Measurements from ENCODE around the gene HIRA.

The HIRA gene

DNA sequence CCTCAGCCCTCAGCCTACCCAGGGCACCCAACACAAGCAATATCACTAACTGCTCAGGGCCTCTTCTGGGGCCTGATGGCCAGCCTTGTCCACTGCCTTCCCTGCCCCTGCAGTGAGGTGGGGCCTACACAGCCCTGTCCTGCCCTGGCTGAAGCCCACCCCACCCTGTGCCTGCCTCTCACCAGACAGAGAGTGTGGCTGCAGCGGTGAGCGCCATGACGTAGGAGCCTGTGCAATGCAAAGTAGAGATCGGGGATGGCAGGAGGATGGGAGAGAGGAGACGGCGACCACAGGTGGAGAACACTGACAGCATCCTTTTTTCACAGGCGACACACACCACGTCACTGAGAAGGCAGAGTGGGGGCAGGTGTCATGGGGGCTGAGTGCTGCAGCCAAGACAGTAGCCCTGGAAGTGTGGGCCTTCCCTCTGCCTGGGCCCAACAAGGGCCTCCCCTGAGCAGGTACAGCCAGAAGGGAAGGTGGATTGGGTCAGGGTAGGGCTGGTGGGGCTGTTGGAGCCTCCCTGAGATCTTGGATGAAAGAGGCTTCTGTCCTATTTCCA, 74.7 kb downstream of the HIRA start:
- Histone ChIP-seq H3K9me3 (ENCODE audit: control insufficient read depth, low read depth, low read length) (no peaks in the 10 kb centered on the region), H3K27me3 (ENCODE audit: control insufficient read depth, insufficient read depth, low read length) (no peaks in the 10 kb centered on the region), H3K4me3 (ENCODE audit: low read length) (no peak overlapping the region), H3K9ac (ENCODE audit: low read length) (no peak overlapping the region), H3K27ac (ENCODE audit: low read length) (no peak overlapping the region), H3K36me3 (ENCODE audit: control insufficient read depth, low read depth, low read length) (peaks cover 67% of the 10 kb centered on the region), H3K4me1 (ENCODE audit: control insufficient read depth, low read depth, low read length) (no peaks in the 10 kb centered on the region)

DNA sequence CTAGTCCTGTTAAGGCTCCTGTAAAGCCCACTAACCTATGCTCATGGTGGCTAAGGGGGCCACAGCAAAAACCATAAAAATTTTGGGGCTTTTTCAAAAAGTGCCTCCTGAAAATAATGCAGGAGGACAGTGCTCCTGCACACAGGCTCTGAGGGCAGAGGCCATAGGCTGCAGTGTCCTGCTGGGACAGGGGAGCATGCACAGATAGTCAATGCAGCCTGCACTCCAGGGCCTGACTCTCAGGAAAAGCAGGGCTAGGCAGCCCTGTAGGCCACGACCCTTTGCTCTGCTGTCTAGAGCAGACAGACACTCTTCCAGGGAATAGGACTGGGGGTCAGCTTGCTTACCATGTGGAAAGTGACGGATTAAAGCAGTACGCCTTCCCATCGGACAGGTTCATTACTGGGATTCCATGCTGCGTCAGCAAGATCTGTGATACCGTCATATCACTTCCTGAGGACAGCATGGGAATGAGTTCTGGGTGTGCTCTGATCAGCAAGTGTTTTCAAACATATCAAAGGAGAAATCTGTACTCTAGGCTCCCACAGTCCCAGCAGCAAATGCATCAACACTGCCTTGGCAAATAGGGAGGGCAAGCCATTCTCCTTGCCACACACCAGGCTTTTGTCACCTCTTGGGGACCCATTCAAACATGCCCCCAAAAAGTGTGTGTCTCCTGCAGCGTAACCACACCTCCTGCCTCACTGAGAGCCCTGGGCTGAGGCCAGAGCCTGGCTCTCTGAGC, 75.9 kb downstream of the HIRA start:
- no peaks in the 10 kb centered on the region for H3K9me3 ChIP-seq (ENCODE audit: control insufficient read depth, low read depth, low read length)
- H3K4me3 ChIP-seq (ENCODE audit: low read length), result no peak overlapping the region
- peaks cover 65% of the 10 kb centered on the region for H3K36me3 ChIP-seq (ENCODE audit: control insufficient read depth, low read depth, low read length)
- no peak overlapping the region for H3K9ac ChIP-seq (ENCODE audit: low read length)
- H3K27me3 ChIP-seq (ENCODE audit: control insufficient read depth, insufficient read depth, low read length), result no peaks in the 10 kb centered on the region
- no peak overlapping the region for H3K27ac ChIP-seq (ENCODE audit: low read length)
- H3K4me1 ChIP-seq (ENCODE audit: control insufficient read depth, low read depth, low read length), result no peaks in the 10 kb centered on the region

DNA sequence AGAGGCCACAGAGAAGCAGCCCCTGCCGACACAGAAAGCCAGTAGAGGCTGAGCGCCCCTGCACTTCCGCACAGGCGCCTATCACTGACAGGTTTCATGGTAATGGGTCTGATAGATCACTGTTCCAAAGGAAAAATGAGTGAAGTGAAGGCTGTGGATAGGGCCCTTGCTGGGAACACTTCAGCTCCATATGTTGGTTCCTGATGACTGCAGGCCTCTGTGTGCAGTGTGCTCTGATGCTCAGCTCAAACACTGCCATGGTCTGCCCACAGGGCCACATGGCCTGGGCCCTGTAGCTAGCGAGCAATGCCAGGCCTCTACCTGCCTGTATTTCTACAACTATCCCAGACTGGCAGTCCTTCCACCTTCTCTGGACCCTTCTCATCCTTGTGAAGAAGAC, 77.3 kb downstream of the HIRA start:
- Histone ChIP-seq H3K4me1 (ENCODE audit: control insufficient read depth, low read depth, low read length) (no peaks in the 10 kb centered on the region), H3K27me3 (ENCODE audit: control insufficient read depth, insufficient read depth, low read length) (no peaks in the 10 kb centered on the region), H3K9me3 (ENCODE audit: control insufficient read depth, low read depth, low read length) (no peaks in the 10 kb centered on the region), H3K36me3 (ENCODE audit: control insufficient read depth, low read depth, low read length) (peaks cover 58% of the 10 kb centered on the region), H3K27ac (ENCODE audit: low read length) (no peak overlapping the region), H3K9ac (ENCODE audit: low read length) (no peak overlapping the region), H3K4me3 (ENCODE audit: low read length) (no peak overlapping the region)

DNA sequence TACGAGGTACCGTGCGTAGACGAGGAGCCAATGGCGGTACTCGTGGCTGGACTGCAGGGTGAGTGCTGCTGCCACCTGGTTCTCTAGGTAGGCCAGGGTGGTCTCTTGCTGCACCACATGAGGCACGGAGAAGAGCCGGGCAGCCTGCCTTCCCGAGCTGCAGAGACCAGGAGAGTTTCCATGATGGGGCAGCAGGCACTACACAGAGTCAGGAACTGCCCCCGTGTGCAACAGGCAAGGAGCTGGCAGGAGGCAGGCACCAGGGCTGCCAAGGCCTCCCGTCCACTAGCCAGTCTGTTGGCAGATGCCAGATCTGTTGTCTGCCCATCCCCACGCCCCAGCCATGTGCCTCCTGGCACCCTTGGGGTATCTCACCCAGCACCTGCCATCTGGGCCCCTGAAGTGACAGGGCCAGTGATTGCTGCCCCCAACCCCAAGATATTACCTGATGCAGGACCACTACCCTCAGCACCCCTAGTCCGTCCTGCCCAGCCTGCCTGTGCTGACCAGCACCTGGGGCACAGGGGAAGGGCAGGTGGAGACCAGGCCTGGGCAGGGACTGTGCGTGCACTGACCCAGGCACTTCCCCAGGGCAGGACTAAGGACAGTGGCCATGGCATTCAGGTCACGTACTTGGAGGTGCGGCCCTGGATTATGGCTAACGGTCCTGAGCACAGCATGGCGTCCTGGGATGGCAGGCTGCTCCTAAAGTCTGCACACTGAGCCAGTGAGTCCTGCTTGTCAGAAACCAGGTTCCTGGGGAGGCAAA, 78.0 kb downstream of the HIRA start:
- Histone ChIP-seq H3K27ac (ENCODE audit: low read length) (no peak overlapping the region), H3K9ac (ENCODE audit: low read length) (no peak overlapping the region), H3K27me3 (ENCODE audit: control insufficient read depth, insufficient read depth, low read length) (no peaks in the 10 kb centered on the region), H3K4me1 (ENCODE audit: control insufficient read depth, low read depth, low read length) (no peaks in the 10 kb centered on the region), H3K36me3 (ENCODE audit: control insufficient read depth, low read depth, low read length) (peaks cover 52% of the 10 kb centered on the region), H3K9me3 (ENCODE audit: control insufficient read depth, low read depth, low read length) (no peaks in the 10 kb centered on the region), H3K4me3 (ENCODE audit: low read length) (no peak overlapping the region)

DNA sequence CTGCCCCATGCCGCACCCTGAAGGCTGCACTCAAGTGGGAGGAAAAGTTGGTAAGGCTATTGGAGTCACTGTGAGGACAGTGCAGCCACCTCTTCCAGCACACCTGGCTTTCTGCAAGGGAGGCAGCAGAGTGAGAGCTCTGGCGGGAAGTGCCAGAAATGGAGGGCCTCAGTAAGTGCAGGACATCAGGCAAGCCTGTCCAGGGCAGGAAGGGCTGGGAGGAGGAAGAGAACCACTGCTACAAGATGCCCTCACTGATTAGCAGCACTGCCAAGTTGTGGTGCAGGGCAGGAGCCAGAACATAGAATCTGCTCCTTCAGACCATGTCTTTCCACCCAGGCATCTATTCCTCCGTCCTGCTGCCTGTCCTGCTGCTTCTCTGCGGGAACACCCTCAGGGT, 78.8 kb downstream of the HIRA start:
- Histone ChIP-seq H3K27me3 (ENCODE audit: control insufficient read depth, insufficient read depth, low read length) (no peaks in the 10 kb centered on the region), H3K4me1 (ENCODE audit: control insufficient read depth, low read depth, low read length) (no peaks in the 10 kb centered on the region), H3K36me3 (ENCODE audit: control insufficient read depth, low read depth, low read length) (peaks cover 46% of the 10 kb centered on the region), H3K9ac (ENCODE audit: low read length) (no peak overlapping the region), H3K27ac (ENCODE audit: low read length) (no peak overlapping the region), H3K4me3 (ENCODE audit: low read length) (no peak overlapping the region), H3K9me3 (ENCODE audit: control insufficient read depth, low read depth, low read length) (no peaks in the 10 kb centered on the region)

DNA sequence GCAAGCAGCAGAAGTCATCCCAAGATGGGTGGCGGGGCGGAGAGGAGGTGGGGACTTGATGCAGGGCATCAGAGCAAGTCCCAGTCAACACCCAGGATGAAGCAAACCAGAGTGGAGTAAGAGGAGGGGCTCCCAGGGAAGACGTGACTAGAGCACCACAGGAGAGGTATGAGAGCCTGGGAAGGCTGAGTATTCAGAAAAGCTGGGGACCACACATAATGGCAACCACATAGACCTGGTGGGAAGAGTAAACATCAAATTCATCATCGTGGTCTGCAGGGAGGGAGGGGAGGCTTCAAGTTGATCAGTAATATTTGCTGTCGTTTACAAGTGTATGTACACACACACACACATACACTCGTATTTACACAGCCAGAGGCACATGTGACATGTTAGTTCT, 79.3 kb downstream of the HIRA start:
- Histone ChIP-seq H3K4me1 (ENCODE audit: control insufficient read depth, low read depth, low read length) (no peaks in the 10 kb centered on the region), H3K27ac (ENCODE audit: low read length) (no peak overlapping the region), H3K36me3 (ENCODE audit: control insufficient read depth, low read depth, low read length) (peaks cover 46% of the 10 kb centered on the region), H3K9me3 (ENCODE audit: control insufficient read depth, low read depth, low read length) (no peaks in the 10 kb centered on the region), H3K4me3 (ENCODE audit: low read length) (no peak overlapping the region), H3K9ac (ENCODE audit: low read length) (no peak overlapping the region), H3K27me3 (ENCODE audit: control insufficient read depth, insufficient read depth, low read length) (no peaks in the 10 kb centered on the region)

DNA sequence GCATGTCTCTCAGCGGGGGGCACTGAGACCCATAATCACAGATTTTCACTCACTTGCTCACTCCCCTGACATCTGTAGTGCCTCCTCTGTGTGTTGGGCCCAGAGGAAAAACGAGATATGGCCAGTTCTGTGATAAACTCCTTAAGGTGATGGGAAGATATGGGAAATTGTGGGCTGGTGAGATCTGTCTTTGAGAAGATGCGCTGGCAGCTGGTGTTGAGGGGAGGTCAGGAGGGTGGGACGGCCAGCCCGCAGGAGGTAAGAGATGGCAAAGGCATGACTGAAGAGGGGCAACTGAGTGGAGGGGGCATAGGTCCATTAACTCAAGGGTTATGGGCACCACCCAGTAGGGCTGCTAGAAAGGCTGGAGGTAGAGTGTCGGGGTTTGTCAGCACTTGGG, 79.9 kb downstream of the HIRA start:
- Histone ChIP-seq H3K9me3 (ENCODE audit: control insufficient read depth, low read depth, low read length) (no peaks in the 10 kb centered on the region), H3K4me1 (ENCODE audit: control insufficient read depth, low read depth, low read length) (no peaks in the 10 kb centered on the region), H3K27me3 (ENCODE audit: control insufficient read depth, insufficient read depth, low read length) (no peaks in the 10 kb centered on the region), H3K36me3 (ENCODE audit: control insufficient read depth, low read depth, low read length) (peaks cover 50% of the 10 kb centered on the region), H3K9ac (ENCODE audit: low read length) (no peak overlapping the region), H3K27ac (ENCODE audit: low read length) (no peak overlapping the region), H3K4me3 (ENCODE audit: low read length) (no peak overlapping the region)

DNA sequence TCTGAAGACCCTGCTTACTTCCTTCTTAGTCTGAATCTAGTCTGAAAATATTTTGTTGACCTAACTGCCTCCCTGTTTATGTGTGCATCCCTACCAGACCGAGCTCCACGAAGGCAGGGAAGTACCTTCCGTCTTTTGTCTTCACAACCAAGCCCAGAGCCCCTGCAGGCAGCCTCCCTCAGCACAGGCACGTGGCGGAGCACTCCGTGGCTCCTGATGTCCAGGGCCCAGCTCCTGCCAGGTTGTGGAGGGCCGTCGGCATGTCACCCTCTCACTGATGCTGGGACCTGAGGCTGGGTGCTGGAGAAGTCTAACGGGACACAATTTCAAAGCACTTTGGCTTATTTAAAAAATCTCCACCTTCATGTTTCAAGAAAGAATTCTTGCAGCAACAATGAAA, 80.6 kb downstream of the HIRA start:
- Histone ChIP-seq H3K4me3 (ENCODE audit: low read length) (no peak overlapping the region), H3K27ac (ENCODE audit: low read length) (no peak overlapping the region), H3K4me1 (ENCODE audit: control insufficient read depth, low read depth, low read length) (no peaks in the 10 kb centered on the region), H3K9ac (ENCODE audit: low read length) (no peak overlapping the region), H3K36me3 (ENCODE audit: control insufficient read depth, low read depth, low read length) (peaks cover 50% of the 10 kb centered on the region), H3K9me3 (ENCODE audit: control insufficient read depth, low read depth, low read length) (no peaks in the 10 kb centered on the region), H3K27me3 (ENCODE audit: control insufficient read depth, insufficient read depth, low read length) (no peaks in the 10 kb centered on the region)

DNA sequence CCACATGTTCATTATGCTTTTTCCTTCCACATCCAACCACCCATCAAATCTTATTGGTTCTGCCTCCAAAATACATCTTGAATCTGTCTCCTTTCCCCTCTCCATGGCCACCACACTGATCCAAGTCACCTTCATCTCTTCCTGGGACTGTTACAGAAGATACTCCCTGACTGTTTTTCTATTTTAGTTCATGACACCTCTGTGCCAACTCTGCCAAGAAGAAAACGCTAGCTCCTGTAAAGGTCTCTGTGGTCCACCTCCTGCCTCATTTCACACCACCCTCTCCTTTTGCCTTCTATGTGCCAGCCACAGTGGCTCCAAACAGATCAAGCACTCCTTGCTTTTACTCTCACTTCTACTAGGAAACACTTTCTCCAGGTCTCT, 81.1 kb downstream of the HIRA start:
- Histone ChIP-seq H3K4me3 (ENCODE audit: low read length) (no peak overlapping the region), H3K9me3 (ENCODE audit: control insufficient read depth, low read depth, low read length) (no peaks in the 10 kb centered on the region), H3K9ac (ENCODE audit: low read length) (no peak overlapping the region), H3K27ac (ENCODE audit: low read length) (no peak overlapping the region), H3K36me3 (ENCODE audit: control insufficient read depth, low read depth, low read length) (peaks cover 50% of the 10 kb centered on the region), H3K27me3 (ENCODE audit: control insufficient read depth, insufficient read depth, low read length) (no peaks in the 10 kb centered on the region), H3K4me1 (ENCODE audit: control insufficient read depth, low read depth, low read length) (no peaks in the 10 kb centered on the region)

DNA sequence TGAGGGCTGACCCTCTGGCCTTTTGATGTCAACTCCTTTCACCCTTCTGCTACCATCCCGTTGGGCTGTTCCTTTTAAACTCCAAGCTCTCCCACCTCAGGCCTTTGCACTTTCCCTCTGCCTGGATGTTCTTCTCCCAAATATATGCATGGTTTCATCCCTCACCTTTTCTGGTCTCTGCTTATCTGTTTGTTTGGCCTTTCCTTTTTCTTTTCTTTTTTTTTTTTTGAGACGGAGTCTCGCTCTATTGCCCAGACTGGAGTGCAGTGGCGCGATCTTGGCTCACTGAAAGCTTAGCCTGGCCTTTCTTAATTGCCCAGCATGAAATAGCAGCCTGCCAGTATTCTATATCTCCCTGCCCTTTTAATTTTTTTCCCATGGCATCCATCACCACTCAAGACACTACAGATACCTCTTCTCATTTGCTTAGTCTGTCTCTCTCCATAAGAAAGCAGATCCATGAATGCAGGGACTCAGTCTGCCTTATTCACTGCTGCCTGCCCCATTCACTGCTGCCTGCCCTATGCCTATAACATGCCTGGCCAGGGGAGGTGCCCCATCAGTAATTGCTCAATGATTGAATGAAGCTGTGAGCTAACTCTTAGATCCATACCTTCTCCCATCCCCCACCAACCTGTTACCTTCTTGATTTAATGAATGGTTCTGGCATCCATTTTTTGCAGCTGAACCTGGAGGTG, 81.6 kb downstream of the HIRA start:
- H3K27me3 ChIP-seq (ENCODE audit: control insufficient read depth, insufficient read depth, low read length), result no peaks in the 10 kb centered on the region
- no peak overlapping the region for H3K4me3 ChIP-seq (ENCODE audit: low read length)
- H3K9ac ChIP-seq (ENCODE audit: low read length), result no peak overlapping the region
- H3K9me3 ChIP-seq (ENCODE audit: control insufficient read depth, low read depth, low read length), result no peaks in the 10 kb centered on the region
- H3K4me1 ChIP-seq (ENCODE audit: control insufficient read depth, low read depth, low read length), result no peaks in the 10 kb centered on the region
- H3K27ac ChIP-seq (ENCODE audit: low read length), result no peak overlapping the region
- peaks cover 51% of the 10 kb centered on the region for H3K36me3 ChIP-seq (ENCODE audit: control insufficient read depth, low read depth, low read length)

DNA sequence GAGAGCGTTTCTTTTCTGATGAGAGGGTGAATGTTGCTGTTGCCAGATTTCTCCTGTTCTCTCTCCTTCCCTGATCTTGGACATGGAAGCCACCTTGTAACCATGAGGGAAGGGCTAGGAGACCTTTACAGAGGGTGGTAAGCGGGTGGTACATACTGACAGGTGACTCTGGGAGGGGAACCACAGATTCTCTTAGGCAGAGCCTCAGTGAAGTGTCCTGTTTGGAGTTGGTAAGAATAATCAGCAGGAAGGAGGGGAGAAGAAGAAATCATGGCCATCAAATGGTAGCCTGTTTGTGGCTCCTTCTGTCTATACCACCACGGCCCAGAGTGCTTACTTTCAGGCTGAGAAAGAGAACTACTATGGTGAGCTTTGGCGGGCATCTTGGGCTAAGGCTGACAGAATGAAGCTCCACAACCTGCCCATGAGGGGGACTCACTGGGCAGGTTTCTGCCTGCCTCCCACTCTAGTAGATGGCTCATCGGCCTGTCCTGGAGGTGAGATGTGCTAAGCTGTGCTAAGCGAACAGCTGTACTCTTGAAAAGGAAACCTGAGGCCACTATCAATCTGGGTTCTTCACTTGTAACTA, 84.8 kb downstream of the HIRA start:
- no peak overlapping the region for H3K9ac ChIP-seq (ENCODE audit: low read length)
- no peaks in the 10 kb centered on the region for H3K9me3 ChIP-seq (ENCODE audit: control insufficient read depth, low read depth, low read length)
- H3K4me1 ChIP-seq (ENCODE audit: control insufficient read depth, low read depth, low read length), result no peaks in the 10 kb centered on the region
- H3K36me3 ChIP-seq (ENCODE audit: control insufficient read depth, low read depth, low read length), result peaks cover 54% of the 10 kb centered on the region
- H3K4me3 ChIP-seq (ENCODE audit: low read length), result no peak overlapping the region
- H3K27ac ChIP-seq (ENCODE audit: low read length), result no peak overlapping the region
- no peaks in the 10 kb centered on the region for H3K27me3 ChIP-seq (ENCODE audit: control insufficient read depth, insufficient read depth, low read length)
